IPS-NIHi11 (cell line): Measurements from ENCODE around the gene MAST3.

Experiments used
- DNase-seq: peaks from one replicate; pipeline ENCODE4 v3.0.0; 2012; ENCODE audit warnings: mixed read lengths, low spot score

Gene MAST3

DNA sequence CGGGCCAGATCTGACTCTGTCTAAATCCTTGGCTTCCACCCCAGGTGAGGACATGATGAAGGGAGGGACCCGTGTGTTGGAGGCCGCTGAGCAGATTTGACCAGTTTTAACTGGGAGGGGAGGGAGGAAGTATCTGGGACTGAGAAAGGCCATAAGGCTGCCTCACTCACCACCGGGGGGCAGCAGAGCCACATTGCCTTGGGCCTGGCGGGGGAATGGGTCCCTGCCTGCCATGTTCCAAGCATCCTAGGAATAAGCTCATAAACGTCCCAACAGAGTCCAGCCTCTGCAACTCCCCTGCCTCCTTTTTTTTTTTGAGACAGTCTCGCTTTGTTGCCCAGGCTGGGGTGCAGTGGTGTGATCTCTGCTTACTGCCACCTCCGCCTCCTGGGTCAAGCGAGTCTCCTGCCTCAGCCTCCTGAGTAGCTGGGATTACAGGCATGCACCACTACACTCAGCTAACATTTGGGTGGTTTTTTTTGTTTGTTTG is 15.5 kb downstream of the MAST3 start:
- DNase-seq, result peak; percentile 82

DNA sequence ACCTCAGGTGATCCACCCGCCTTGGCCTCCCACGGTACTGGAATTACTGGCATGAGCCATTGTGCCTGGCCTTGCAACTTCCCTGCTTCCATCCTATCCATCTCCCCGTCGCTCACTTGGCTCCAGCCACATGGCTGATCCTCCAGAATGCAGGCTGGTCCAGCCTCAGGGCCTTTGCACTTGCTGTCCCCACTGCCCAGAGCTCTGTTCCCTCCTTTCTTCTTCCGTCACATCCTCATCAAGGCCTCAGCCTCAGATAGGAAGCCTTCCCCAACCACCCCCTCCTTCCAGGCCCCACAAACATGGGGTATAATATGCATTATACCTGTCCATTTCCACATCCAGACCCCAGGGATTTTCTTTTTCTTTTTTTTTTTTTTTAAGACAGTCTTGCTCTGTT is 16.2 kb downstream of the MAST3 start:
- no peak for DNase-seq

DNA sequence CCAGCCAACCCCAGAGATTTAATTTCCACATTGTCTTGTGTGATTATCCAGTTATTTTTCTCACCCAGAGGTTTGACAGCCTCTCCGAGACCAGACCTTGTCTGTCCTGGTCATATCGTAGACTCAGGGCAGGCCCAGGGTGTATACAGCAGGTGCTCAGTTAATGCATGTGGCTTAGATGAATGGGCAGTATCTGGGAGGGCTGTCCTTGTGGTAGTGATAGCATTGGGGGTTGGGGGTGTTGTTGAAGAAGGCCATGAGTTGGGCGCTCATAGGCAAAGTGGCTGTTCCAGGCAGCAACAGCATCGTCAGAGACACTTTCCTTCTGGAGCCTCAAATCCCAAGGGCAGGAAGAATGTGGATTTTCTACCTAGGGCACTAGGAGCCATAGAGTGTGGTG is 16.9 kb downstream of the MAST3 start:
- DNase-seq, result no peak

DNA sequence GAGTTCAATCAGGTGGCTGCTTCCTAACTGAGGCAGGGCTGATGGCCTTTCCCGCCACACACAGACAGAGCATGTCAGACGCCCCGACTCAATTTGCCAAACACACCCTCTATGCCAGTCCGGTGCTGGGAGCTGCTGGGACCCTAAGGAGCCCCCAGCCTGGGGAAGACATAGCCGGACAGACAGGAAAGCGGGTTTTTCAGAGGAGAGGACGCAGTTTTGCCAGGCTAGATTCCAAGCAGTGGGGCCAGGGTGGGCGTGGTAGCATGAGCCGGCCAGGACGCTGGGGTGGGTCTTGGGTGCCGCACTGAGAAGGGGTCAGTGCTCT is 19.8 kb downstream of the MAST3 start:
- no peak for DNase-seq

DNA sequence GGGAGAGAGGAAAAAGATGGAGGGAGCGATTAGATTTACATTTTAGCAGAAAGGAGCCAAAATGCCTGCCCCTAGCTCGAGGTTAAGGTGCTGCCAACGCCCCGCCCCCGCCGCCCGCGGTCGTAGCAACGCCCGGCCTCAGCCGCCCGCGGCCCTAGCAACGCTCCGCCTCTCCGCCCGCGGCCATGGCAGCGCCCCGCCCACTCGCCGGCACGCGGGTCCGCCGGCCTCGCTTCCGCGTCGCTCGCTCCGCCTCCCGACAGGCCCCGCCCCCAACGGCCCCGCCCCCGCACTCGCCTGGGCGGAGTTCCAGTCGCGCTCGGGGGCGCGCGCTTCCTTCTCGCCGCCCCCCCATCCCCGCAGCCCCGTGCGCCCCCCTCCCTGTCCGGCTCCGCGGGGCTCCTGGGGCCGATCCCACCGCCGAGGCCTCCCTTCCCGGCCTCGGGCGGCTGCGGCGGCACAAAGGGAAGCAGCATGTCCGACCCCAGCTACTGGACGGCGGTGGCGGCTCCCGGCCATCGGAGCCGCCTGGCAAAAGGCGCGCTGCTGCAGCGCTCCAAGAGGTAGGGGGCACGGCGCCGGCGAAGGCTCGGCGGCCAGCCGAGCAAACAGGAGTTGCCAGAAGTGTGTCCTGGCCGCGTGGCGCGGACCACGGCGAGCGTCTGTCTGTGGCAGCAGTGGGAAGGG is 20.3 kb downstream of the MAST3 start:
- DNase-seq, result peak; percentile 100

DNA sequence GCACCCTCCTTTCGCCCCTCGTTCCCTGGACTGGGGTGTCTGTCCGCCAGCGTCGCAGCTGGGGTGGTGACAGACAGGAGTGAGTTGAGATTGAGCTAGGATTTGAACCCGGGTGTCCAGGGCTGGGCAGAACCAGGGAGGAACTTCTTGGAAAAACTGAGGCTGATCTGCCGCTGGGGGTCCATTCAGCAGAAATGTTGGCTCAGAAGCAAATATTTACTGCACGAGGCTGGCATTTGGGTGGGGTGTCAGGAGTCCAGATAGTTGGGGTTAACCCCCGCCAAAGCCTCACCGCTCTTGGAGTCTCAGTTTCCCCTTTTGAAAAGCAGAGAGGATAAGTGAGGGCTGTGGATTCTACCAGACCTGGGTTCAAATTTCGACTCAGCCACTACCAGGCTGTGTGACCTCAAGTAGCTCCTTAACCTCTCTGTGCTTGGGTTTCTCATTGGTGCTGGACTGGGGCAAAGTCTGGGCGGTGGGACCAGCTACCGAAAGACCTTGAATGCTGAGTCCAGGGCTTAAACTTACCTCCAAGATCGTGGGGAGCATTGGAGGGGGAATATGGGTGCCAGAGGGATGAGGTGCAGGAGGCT is 20.9 kb downstream of the MAST3 start:
- DNase-seq, result no peak

DNA sequence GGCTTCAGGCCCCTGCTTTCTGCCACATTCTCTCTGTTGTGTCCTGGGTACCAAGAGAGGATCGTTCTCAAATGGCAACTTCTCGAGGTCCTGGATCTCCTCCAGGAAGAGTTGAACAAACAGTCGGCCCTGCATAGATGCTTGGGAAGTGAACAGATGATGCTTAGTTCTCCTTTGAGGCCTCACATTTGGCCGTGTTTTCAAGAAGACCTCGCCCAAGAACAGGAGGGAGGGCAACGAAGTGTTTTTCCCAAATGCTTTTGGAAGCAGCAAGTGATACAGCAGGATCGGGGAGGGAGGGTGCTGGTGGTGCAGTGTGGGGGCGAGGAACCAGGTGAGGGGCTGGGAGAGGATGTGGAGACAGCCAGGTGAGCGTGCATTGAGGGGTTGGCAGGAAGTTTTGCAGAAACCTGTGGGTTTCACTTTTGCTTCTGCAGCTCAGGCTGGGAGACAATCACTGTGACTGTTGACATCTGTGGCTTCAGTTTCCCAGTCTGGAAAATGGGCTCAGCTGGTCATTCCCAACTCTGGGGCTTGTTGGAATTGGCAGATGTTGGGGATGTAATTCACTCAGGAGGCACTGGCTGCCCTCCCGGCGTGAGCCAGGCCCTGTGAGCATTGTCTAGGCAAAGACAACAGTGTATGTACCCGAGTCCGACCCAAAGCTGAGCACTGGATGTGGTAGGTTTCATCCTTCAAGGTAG is 21.6 kb downstream of the MAST3 start:
- DNase-seq, result no peak

DNA sequence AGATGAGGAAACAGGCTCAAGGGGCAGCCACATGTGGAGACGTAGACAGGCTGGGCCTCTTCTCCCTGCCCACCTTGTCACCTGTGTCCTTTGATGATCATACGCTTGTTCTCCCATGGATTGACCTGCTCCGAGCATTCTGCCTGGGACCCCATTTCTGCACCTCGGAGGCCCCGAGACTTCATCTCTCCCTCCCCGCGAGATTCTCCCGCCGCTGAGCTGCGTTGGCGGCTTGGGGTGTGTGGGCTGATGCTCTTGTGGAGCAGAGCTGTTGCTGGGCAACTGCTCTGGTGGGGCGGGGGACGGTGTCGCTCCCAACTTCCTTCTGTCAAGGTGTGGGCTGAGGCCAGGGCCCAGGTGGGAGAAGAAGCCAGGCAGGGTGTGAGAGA is 22.1 kb downstream of the MAST3 start:
- DNase-seq, result no peak

DNA sequence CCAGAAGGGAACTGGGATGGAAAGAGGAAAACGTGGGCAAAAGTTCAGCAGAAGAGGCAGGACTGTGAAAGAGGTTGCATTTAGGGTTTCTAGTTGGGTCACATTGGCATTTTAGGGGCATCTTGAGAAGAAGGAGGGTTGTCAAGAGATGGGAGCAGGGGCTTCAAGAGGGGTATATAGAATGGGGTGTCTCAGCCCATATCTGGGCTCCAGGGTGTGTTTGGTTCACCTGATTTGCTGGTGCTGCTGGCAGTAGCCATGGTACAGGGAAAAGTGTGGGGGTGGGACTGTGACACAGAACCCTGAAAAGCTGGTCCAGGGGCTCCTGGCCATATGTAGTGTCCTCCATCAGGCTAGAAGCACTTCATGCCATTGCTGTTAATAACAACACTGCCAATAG is 22.5 kb downstream of the MAST3 start:
- DNase-seq, result no peak

DNA sequence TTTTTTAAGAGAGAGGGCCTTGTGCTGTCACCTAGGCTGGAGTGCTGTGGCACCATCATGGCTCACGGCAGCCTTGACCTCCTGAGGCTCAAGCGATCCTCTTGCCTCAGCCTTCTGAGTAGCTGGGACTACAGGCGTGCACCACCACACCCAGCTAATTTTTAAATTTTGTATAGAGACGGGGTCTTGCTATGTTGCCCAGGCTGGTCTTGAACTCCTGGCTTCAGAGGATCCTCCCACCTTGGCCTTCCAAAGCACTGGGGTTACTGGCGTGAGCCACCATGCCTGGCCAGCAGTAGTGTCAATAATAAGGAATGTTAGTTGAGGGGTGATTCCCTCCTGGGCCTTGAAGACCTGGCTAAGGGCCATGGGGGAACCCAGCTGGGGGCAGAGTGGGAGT is 23.6 kb downstream of the MAST3 start:
- no peak for DNase-seq

DNA sequence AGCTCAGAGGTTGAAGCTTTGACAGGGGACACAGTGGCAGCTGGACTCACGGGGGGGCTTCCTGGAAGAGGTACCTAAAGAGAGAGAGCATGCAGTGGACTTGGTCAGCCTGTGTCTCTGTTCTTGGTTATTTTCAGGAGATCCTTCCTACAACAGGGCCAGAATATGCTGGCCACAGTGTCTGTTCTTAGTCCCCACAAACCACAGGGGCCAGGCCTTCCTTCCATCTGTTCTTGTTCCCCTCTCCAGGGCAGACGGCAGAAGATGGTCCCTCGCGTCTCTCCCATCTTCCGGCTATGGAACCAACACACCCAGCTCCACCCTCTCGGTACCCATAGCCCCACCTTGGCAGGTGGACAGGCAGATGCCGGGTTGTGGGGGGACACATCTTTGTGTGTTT is 24.8 kb downstream of the MAST3 start:
- DNase-seq, result no peak

DNA sequence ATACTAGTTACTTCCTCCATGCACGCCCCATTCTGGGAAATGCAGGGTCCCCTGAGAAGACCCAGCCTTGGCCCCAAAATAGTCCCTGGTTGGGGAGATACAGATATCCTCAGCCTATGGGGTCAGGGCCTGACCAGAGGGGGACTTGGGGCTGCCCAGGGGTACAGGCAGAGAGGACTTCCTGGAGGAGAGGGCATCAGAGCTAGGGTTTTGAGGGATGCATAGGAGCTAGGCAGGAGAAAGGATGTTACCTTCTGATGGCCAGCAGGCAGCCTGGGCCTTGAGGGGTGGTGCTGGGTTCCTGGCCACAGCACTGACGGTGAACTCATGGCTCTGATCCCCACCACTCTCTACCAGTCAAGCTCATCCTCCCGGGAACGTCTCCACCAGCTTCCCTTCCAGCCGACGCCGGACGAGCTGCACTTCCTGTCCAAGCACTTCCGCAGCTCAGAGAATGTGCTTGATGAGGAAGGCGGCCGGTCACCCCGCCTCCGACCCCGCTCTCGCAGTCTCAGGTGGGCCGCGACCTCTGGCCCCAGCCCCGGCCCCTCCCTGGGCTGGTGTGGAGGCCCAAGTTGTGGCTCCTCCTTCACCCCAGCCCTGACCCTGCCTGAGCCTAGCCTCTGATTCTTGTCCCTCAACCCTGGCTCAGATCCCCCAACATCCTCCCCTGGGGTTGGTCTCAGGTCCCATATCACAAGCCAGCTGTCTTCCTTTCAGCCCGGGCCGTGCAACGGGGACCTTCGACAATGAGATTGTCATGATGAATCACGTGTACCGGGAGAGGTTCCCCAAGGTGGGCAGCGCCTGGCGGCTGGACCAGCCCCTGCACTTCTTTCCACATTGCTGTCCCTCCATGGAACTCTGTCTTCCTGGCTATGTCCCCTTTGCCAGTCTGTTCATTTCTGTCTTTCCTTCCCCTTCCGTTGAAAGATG is 25.6 kb downstream of the MAST3 start:
- DNase-seq, result no peak

DNA sequence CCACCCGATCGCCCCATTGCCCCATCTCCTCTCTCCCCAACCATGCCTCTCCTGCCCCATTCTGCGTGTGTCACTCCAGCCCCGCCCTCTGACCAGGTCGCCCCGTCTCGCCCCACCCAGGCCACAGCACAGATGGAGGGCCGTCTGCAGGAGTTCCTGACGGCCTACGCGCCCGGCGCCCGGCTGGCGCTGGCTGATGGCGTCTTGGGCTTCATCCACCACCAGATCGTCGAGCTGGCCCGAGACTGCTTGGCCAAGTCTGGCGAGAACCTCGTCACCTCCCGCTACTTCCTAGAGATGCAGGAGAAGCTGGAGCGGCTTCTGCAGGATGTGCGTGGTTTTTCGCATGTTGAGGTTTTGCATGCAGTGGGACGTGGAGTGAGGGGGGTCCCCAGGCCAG is 26.2 kb downstream of the MAST3 start:
- no peak for DNase-seq

DNA sequence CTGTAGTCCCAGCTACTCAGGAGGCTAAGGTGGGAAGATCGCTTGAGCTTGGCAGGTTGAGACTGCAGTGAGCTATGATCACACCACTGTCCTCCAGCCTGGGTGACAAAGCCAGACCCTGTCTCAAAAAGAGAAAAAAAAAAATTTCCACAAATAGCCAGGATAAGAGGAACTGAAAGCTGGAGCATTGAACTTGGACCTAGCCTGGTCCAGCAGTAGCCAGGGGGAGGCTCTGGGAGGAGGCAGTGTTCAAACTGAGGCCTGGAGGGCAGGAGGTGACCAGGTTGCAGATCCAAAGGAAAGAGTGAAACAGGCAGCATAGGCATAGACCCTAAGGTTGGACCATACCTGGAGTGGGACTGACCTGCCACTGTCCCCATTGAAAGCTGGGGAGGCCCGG is 28.5 kb downstream of the MAST3 start:
- DNase-seq, result no peak

DNA sequence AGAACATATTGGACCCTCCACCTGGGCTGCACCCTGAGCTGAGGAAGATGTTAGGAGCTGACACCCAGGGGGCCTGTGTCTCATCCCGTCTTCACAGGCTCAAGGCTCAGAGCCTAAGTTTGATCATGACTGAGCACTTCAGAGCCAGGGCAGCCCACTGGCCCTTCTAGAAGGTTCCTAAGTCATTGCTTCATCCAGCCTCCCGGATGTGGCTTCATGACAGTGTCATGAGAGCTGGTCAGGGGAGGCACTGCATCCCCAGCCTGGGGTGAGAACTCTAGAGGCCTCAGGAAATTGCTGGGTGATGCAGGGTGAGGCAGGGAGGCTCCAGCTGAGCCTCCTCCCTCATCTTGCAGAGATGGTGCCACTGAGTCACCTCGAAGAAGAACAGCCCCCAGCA is 30.5 kb downstream of the MAST3 start:
- DNase-seq, result no peak

DNA sequence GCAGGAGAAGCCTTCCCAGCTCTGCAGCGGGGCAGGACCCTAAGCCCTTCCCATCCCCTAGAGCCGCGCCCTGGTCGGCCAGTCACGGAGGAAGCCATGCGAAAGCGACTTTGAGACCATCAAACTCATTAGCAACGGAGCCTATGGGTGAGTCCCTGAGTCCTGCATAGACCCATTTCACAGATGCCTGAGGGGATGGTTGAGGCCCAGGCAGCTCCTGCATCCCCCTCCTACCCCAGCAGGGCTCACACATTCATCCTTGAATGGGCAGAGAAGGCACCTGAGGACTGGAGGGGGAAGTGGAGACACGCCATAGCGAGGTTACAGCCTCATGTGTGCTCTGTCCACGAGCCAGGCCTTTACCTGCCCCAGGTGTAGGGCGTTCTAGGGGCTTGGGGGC is 31.2 kb downstream of the MAST3 start:
- DNase-seq, result no peak

DNA sequence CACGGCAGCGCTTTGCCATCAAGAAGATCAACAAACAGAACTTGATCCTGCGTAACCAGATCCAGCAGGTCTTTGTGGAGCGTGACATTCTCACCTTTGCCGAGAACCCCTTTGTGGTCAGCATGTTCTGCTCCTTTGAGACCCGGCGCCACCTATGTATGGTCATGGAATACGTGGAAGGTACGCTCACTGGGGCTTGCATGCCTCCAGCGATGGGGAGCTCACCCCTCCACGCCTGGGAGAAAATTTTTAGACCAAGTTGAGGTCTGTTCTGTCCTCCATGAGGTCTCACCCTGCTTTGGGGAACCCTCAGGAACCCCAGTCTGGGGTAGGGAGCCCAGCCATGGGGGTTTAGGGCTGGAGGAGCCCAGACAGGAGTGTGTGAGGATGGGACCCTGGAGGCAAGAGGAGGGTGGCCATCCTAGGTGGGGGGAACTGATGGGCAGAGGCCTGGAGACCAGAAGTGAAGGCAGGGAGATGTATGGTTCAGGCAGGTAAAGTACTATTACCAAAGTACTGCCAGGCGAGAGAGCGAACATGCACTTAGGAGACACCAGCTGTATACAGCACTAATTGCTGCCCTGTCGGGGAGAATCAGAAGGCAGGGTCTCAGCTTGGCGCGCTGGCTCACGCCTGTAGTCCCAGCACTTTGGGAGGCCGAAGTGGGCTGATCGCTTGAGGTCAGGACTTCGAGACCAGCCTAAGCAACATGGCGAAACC is 33.1 kb downstream of the MAST3 start:
- DNase-seq, result no peak

DNA sequence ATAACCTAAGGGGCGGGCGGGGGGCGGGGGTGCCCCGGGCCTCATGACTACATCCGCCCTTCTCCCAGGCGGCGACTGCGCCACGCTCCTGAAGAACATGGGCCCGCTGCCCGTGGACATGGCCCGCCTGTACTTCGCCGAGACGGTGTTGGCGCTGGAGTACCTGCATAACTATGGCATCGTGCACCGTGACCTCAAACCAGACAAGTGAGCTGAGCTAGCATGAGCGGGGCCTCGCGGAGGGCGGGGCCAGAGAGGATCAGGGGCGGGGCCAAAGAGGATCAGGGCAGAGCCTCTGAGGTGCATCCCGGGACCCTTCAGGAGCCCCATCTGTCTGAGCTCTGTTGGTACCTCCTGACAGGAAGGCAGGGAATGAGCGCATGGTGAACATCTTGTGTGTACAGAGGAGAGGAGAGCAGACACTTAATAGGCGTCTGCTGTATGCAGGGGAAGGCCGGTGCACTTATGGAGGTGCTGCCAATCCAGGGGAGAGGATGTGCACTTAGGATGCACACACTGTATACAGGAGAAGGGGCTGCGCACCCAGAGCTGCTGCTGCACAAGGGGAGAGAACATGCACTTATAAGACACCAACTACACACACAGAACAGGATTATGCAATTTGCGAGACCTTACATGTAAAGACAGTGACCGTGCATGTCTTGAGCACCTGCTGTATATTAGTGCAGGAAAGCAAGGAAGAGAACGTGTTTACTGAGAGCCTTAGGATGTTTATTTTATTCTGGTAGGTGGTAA is 34.4 kb downstream of the MAST3 start:
- DNase-seq, result peak; percentile 80

DNA sequence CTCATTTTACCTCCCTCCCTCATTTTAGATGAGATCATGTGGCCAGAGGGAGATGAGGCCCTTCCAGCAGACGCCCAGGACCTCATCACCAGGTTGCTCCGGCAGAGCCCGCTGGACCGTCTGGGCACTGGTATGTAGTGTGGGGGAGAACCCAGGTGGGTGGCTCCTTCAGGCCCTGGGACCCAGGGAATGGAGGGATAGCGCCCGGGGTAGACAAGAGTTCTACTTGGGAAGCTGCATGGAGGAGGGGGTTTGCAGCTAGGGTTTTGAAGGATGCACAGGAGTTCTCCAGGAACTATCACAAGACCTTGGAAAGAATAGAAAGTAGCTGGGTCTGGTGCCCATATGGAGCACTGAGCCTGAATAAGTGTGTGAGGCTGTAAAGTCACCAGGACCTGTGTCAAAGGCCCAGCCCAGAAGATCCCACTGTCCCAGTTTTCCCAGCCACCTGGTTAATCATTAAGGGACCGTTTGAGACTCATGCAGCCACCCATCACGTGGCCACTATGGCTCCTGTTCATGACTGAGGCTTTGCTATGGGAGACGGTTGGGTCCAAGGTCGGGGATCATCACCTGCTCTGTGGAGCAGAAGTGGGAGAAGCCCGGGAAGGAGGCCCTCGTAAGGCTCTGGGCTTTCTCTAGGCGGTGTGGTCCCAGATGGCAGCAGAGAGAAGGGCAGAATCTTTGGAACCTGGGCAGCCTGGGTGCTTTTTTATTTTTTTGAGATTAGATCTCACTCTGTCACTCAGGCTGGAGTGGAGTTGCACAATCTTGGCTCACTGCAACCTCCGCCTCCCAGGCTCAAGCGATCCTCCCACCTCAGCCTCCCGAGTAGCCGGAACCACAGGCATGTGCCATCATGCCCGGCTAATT is 38.4 kb downstream of the MAST3 start:
- DNase-seq, result no peak

DNA sequence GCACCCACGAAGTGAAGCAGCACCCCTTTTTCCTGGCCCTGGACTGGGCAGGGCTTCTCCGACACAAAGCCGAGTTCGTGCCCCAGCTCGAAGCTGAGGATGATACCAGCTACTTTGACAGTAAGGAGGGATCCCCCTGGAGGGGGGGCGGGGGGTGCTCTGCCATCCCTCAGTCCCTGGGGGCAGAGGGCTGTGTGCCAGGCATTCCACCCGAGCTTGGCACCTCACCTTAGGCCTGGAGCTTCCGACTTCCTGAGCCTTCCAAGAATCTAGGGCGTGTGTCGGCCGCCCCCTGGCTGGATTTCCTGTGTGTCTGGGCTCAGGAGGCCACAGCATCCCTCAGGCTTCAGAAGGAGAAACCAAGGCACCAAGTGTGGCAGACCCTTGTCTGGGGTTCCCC is 39.7 kb downstream of the MAST3 start:
- no peak for DNase-seq
